SHP77 treated with DMSO at 0.1 percent for 48 hours (cell line): ENCODE measurements around the gene CLSTN1.
"Not testable (repeated sequence)": the region's sequence is repeated elsewhere in the genome, so short reads cannot be mapped to it uniquely, and the experiment has no call there.

Experiments
- DNase-seq: peaks from one replicate; lab custom pipeline; 2025; lab: John Stamatoyannopoulos, UW

CLSTN1 gene

DNA sequence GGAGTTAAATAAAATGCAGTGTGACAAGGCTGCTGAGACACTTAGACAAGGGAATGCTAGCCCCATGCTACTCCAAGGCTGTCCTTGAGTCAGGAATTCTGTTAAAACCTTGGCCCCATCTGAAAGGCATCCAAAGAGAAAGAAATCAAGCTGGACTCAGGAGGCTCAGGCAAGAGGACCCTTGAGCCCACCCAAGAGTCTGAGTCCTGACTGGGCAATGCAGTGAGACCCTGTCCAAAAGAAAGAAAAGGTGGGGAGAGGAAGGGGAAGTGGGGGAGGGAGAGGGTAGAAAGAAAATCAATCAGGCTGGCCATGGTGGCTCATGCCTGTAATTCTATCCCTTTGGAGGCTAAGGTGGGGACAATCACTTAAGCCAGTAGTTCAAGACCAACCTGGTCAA, 26.7 kb downstream of the CLSTN1 start:
- DNase-seq, result no peak

GRCh38 chr1:9794081-9794480, 29.7 kb downstream of the CLSTN1 start:
- DNase-seq, result no peak

- no peak for DNase-seq
Observed at GRCh38 chr1:9793291-9793690, 30.5 kb downstream of the CLSTN1 start.

- DNase-seq, result no peak
Observed at GRCh38 chr1:9792156-9793042, 31.4 kb downstream of the CLSTN1 start.

DNA sequence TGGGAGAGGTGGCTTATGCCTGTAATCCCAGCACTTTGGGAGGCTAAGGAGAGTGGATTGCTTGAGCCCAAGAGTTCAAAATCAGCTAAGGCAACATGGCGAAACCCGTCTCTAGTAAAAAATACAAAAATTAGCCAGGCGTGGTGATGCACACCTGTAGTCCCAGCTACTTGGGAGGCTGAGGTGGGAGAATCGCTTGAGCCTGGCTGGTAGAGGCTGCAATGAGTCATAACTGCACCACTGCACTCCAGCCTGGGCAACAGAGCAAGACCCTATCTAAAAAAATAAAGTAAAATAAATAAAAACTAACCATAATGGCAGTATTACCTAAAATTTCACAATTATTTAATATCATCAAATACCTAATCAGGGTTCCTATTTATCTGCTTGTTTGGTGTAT, 34.1 kb downstream of the CLSTN1 start:
- DNase-seq, result not testable (repeated sequence)

DNA sequence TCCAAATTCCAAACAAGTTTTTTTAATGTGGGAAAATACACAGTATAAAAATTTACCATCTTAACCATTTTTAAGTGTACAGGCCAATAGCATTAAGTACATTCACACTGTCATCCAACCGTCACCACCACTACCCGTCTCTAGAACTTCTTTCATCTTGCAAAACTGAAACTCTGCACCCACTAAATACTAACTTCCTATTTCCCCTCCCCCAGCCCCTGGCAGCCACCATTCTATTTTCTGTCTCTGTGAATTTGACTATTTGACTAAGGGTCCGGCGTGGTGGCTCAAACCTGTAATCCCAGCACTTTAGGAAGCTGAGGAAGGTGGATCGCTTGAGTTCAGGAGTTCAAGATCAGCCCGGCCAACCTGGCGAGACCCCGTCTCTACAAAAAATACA, 36.1 kb downstream of the CLSTN1 start:
- DNase-seq, result no peak

DNA sequence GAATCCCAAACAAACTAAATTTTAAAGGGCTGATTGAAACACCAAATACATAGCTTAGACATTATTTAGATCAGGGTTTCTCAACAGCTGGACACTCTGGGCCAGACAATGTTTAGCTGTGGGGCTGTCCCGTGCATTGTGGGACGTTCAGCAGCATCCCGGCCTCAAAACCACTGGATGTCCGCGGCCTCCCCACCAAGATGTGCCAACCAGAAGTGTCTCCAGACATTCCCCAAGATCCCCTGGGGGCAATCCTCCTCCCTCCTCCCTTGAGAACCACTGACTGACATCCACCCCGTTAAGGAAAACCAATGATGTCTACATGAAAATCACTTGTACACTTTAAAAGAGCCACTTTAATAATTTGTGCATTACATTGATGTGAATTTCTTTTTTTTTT, 38.4 kb downstream of the CLSTN1 start:
- no peak for DNase-seq

GRCh38 chr1:9784508-9785133, 39.1 kb downstream of the CLSTN1 start:
- DNase-seq, result peak; percentile 14

GRCh38 chr1:9782897-9783296, 40.9 kb downstream of the CLSTN1 start:
- DNase-seq, result no peak

GRCh38 chr1:9782116-9782751, 41.5 kb downstream of the CLSTN1 start:
- no peak for DNase-seq

DNA sequence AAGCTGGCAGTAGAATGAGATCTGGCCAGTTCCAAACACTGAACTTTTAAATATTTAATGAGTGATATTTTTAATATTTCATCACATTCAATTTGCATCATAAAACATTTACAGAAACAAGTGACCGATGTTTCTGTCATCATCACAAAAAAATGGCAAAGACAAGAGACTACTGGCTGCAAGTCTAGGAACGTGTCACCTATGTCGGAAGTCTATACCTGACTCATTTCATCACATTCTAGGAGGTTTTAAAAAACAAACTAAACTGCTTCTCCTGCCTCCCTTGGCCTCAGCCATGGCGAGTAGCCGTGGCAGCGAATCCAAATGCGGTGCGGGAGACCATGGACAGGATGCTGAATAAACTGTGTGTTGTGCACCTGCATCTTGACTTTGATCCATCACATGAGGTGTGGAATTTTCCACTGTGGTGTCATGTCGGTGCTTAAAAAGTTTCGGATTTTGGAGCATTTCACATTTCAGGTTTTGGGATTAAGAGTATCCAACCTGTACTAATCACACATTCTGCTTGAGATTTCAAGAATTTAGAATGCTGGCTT, 43.1 kb downstream of the CLSTN1 start:
- no peak for DNase-seq

GRCh38 chr1:9778905-9779304, 44.9 kb downstream of the CLSTN1 start:
- DNase-seq, result no peak

- DNase-seq, result no peak
Observed at GRCh38 chr1:9776685-9777084, 47.1 kb downstream of the CLSTN1 start.

DNA sequence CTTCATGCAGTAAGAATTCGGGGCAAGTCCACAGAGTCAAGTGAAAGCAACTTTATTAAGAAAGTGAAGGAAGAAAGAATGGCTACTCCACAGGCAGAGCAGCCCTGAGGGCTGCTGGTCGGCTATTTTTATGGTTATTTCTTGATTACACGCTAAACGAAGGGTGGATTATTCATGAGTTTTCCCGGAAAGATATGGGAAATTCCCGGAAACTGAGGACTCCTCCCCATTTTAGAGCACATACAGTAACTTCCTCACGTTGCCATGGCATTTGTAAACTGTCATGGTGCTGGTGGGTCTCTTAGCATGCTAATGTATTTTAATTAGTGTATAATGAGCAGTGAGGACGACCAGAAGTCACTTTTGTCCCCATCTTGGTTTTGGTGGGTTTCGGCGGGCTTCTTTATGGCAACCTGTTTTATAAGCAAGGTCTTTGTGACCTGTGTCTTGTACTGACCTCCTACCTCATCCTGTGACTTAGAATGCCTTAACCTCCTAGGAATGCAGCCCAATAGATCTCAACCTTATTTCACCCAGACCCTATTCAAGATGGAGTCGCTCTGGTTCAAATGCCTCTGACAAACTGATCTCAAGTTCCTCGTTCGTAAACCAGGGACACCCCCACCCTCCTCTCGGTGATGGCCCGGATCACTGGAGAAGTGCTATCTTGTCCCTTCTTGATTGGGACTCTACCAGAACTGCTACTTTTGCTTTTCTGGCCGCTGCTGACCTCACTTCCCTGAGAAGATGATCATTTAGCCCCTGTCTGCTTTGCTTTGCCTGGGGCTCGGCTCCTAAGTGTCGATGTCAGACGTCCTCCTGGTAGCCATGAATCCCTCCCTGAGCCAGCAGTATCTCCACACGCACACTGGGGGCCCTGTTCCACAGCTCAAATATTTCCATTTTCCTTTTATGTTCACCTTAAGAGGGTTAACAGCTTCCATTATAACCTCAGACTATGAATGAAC, 48.8 kb downstream of the CLSTN1 start:
- DNase-seq, result no peak

- DNase-seq, result no peak
Observed at GRCh38 chr1:9770298-9770697, 53.5 kb downstream of the CLSTN1 start.

- DNase-seq, result no peak
Observed at GRCh38 chr1:9768983-9769382, 54.8 kb downstream of the CLSTN1 start.

DNA sequence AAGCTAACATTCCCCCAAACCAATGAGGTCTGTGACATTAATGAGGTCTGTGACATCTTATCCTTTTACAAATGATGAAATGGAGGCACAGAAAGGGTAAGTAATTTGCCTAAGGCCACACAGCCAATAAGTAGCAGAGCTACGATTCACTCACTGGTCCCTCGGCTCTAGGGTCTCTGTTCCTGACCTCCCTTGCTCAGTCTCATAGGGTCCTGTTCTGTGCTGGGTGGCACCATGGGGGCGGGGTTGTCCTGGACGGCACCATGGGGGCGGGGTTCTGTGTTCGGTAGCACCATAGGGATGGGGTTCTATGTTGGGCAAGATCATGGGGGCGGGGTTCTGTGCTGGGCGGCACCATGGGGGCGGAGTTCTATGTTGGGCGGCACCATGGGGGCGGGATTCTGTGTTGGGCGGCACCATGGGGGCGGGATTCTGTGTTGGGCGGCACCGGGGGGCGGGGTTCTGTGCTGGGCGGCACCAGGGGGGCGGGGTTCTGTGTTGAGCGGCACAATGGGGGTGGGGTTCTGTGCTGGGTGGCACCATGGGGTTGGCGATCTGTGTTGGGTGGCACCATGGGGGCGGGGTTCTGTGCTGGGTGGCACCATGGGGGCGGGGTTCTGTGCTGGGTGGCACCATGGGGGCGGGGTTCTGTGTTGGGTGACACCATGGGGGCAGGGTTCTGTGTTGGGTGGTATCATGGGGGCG, 55.6 kb downstream of the CLSTN1 start:
- no peak for DNase-seq

DNA sequence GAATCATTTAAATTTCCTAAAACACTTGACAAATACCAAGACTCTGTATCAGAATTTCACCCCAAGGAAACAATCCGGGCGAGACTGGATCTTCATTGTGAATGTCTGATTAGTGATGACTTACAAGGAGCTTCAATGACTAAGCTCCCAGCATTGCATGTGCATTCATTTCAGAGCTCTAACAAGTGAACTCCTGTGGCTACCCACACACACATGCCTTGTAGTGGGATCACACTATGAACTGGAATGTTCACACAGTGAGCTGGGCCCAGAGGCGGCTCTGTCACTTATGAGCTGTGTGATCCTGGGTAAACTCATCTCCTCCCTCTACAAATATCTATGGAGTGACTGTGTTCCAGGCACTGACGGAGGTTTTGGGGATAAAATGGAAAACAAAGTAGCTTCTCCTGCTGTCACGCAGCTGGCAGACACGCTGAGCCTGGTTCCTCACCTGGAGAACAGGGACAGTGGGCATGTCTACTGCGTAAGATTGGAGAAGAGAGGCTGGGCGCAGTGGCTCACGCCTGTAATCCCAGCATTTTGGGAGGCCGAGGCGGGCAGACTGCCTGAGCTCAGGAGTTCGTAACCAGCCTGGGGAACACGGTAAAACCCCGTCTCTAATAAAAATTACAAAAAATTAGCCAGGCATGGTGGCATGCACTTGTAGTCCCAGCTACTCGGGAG, 56.9 kb downstream of the CLSTN1 start:
- DNase-seq, result no peak

GRCh38 chr1:9764550-9764949, 59.2 kb downstream of the CLSTN1 start:
- DNase-seq, result no peak

DNA sequence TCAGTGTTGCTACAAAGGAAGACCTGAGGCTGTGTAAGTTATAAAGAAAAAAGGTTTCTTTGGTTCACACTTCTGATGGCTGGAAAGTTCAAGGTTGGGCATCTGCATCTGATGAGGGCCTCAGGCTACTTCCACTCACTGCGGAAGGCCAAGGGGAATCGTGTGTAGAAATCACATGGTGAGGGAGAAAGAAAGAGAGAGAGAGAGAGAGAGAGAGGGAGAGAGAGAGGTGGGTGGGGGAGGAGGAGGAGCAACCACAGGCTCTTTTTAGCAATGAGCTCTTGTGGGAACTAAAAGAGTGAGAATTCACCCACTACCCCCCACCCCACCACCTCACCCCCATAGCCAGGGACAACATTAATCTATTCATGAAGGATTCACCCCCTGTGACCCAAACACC, 59.9 kb downstream of the CLSTN1 start:
- DNase-seq, result no peak
